Middle frontal gyrus (tissue), 1 donor: ENCODE measurements around the gene ENPP7.

ENCODE experiments used
- DNase-seq: peaks from one replicate; pipeline ENCODE4 v3.0.0-alpha.2; 2015; ENCODE audit warnings: low spot score; ENCODE audit errors: extremely low spot score

The ENPP7 gene

GRCh38 chr17:79789943-79790804 is 59.4 kb downstream of the ENPP7 start:
- DNase-seq: no peak

DNA sequence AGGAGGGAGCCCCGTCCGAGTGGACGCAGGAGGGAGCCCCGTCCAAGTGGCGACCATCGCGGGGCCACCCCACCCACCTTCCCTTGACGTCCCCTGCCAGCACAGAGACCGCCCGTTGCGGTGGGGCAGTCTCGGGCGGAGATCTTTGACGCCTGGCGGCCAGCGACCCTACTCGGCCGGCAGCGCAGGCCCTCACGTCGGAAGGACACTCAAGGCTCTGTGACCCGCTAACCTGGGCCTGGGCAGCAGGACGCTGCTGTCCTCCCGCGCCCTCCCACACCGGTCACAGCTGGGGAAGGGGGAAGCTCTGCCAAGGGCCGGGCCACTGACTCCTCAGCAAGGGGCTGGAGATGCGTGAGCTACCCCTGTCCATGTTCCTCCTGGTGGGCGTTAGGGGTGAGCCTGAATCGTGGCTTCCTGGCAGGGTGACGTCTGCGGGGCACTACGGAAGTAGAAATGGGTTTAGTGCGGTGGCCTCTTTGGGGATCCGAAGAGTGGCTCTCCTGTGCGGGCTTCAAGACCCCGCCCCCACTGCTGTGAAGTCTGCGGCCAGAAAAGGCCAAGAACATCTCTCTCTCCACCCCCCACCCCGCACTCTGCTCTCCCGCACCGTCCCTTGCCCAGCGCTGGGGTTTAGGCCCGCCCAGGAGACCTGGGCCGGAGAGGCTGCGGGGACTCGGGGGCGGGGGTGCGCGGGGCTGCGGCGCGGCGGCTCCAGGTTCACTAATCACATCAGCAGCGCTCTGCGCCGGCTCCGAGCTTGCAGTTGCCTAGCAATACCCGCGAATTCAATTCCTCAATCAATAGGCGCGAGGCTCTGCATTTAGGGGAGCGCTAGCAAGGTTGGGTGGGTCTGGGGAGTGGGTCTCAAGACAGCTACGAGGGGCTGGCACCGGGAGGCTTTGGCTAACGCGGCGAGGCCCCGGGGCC is 60.3 kb downstream of the ENPP7 start:
- DNase-seq: no peak

DNA sequence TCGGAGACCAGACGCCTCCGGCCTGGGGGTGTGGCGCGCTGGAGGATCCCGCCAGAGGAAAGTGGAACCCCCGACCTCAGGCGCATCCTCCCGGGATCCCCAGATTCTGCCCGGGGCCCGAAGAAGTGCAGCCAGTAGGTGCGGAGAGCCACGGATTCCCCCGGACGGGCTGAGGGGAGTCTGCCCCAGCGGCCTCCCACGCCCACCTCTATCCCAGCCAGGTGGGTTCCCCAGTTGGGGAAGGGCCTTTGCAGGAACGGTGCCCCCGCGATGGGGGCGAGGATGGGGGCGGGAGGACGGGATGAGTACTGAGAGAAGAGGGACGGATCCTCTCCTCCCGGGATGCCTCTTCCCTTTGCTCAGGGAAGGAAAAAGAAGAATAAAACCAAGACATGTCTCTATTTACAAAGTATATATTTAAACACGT is 61.0 kb downstream of the ENPP7 start:
- no peak for DNase-seq
